Spleen (tissue), 11 donors: ENCODE data around the gene EIF2A. TPM values are rescaled to one million over a fixed set of nuclear protein-coding genes. Genes with fewer than 3 reads are reported as not detected.
A peak's percentile ranks its signal among the peaks of the same experiment; 100 is the strongest.

Source experiments
- DNase-seq: peaks from one replicate; pipeline ENCODE4 v3.0.0-alpha.2; 2020
- H3K27ac ChIP-seq, 8 donors: fragments of 200-600 bp; sonication (generic) in 7 of 8; 1 replicate in 4 of 8; 2 replicates in 4 of 8; pipeline versions ENCODE4 v1.5.0 to v1.8.0; 2016 to 2021; ENCODE audit warnings: inconsistent platforms in 4 of 8, mild to moderate bottlenecking in 4 of 8, moderate library complexity in 1 of 8
- H3K27me3 ChIP-seq, 7 donors: fragments of 200-600 bp; sonication (generic) in 6 of 7; replicated peaks in 1 of 7; 1 replicate in 4 of 7; 2 replicates in 3 of 7; pipeline versions ENCODE4 v1.5.0 to v1.8.0; 2016 to 2021; ENCODE audit warnings: inconsistent platforms in 3 of 7, mild to moderate bottlenecking in 1 of 7
- H3K36me3 ChIP-seq, 6 donors: fragments of 200-600 bp; sonication (generic) in 5 of 6; 1 replicate in 4 of 6; 2 replicates in 2 of 6; pipeline versions ENCODE4 v1.5.0 to v1.8.0; 2016 to 2021; ENCODE audit warnings: inconsistent platforms in 2 of 6
- H3K4me1 ChIP-seq, 6 donors: fragments of 200-600 bp; sonication (generic) in 5 of 6; 1 replicate in 3 of 6; 2 replicates in 3 of 6; pipeline versions ENCODE4 v1.5.0 to v1.8.0; 2016 to 2021; ENCODE audit warnings: inconsistent platforms in 3 of 6
- H3K4me3 ChIP-seq, 8 donors: fragments of 200-600 bp; sonication (generic) in 7 of 8; 1 replicate in 4 of 8; 2 replicates in 4 of 8; pipeline versions ENCODE4 v1.5.0 to v1.8.0; 2016 to 2021; ENCODE audit warnings: inconsistent platforms in 4 of 8, mild to moderate bottlenecking in 4 of 8, moderate library complexity in 2 of 8
- H3K9me3 ChIP-seq, 8 donors: fragments of 200-600 bp; sonication (generic) in 7 of 8; 1 replicate in 4 of 8; 2 replicates in 4 of 8; pipeline versions ENCODE4 v1.5.0 to v1.8.0; 2016 to 2021; ENCODE audit warnings: inconsistent platforms in 4 of 8
- CTCF ChIP-seq, 11 experiments: fragments of 200-600 bp in 7 of 11; fragments of 450-650 bp in 4 of 11; sonication (generic) in 4 of 11; IDR thresholded peaks in 8 of 11; conservative IDR thresholded peaks in 3 of 11; 1 replicate in 7 of 11; 2 replicates in 4 of 11; pipeline versions ENCODE4 v1.4.0 to v1.8.0; 2016 to 2021; ENCODE audit warnings: antibody characterized with exemption in 11 of 11, inconsistent platforms in 4 of 11, mild to moderate bottlenecking in 1 of 11
- POLR2A ChIP-seq, 3 donors: fragments of 450-650 bp; IDR thresholded peaks; one replicate each; pipeline ENCODE4 v1.5.1; 2017; ENCODE audit warnings: antibody characterized with exemption in 3 of 3, mild to moderate bottlenecking in 1 of 3
- POLR2AphosphoS5 ChIP-seq, 3 donors: sonication (generic); formaldehyde crosslinking; IDR thresholded peaks; one replicate each; pipeline ENCODE4 v1.5.1; 2017; ENCODE audit warnings: antibody characterized with exemption in 3 of 3
- WGBS, 5 donors: extraction: QIAGEN DNeasy Blood & Tissue Kit in 3 of 5; methylation state at CpG; one replicate each; pipeline versions ENCODE4 v1.1.5 to v1.1.7; 2013 to 2018; 5-methylcytosine and 5-hydroxymethylcytosine counted together
- intact Hi-C: fragments of 100-400 bp; cut with DNase I; formaldehyde crosslinking; loops from one replicate; pipeline ENCODE4 v1.15.0; 2023; ENCODE audit warnings: low total_unique reads
- polyA plus RNA-seq, 3 donors: library from polyadenylated mRNA; stranded (reverse); fragments of 200-250 nt; gene quantifications; one replicate each; pipeline ENCODE4 v1.2.1, GENCODE V29; 2013
- total RNA-seq, 7 donors: library from RNA; depleted of rRNA in 3 of 7; stranded (reverse); fragments of >200 nt in 3 of 7; fragmentation: NEBNext Ultra II Directional in 4 of 7; extraction: Animal tissue kit (Norgen Biotek cat#: 25700) in 4 of 7; gene quantifications; one replicate each; pipeline versions ENCODE4 v1.1.0 to v1.2.1, GENCODE V29; 2016 to 2021
- donor health status: healthy with polysubstance abuse.
- donor health status: DM: no; HTN: no; CAD: no; lungs with moderate emphysema.
- donor health status: DM: no; HTN: no; CAD: no.
- donor health status: Bipolar disorder and iron deficiency.
- donor health status: healthy.
- donor health status: DM: no; HTN: no; CAD: no.
- donor health status: DM: yes; HTN: yes; CAD: no.

Gene EIF2A
- total and polyA plus RNA-seq, 10 donors = 53.7 to 149 (median 78.4) TPM

GRCh38 chr3:150607267-150608065 lies 60.9 kb downstream of the EIF2A start:
- TF ChIP-seq POLR2AphosphoS5 (IDR thresholded peaks at IDR 0.05) (no peak), CTCF (IDR thresholded peaks at IDR 0.05 in 8 of 11, conservative IDR thresholded peaks at IDR 0.05 in 3 of 11) (no peak), POLR2A (IDR thresholded peaks at IDR 0.05) (no peak)
- intact Hi-C loops = no loop called here
- Histone ChIP-seq H3K36me3 (peaks cover 0 to 24% (median 10%) of the 10 kb centered on the region in 6 donors), H3K4me1 (peaks cover 32 to 89% (median 75%) of the 10 kb centered on the region in 6 donors), H3K27ac (peak overlapping the region in 5 of 8 donors; percentile 16 to 99 (median 97)), H3K27me3 (no peaks in the 10 kb centered on the region), H3K4me3 (peak overlapping the region in 1 of 8 donors; percentile 80), H3K9me3 (no peaks in the 10 kb centered on the region)
- 64 to 81% (median 78%) methylated on average over 8 of the region's 8 CpGs for WGBS, 5 donors
- no peak for DNase-seq

- TF ChIP-seq CTCF (IDR thresholded peaks at IDR 0.05 in 8 of 11, conservative IDR thresholded peaks at IDR 0.05 in 3 of 11) (no peak), POLR2A (IDR thresholded peaks at IDR 0.05) (no peak), POLR2AphosphoS5 (IDR thresholded peaks at IDR 0.05) (no peak)
- Histone ChIP-seq H3K27ac (no peak overlapping the region), H3K9me3 (no peaks in the 10 kb centered on the region), H3K27me3 (no peaks in the 10 kb centered on the region), H3K4me1 (peaks cover 25 to 96% (median 78%) of the 10 kb centered on the region in 6 donors), H3K36me3 (peaks cover 0 to 32% (median 12%) of the 10 kb centered on the region in 6 donors), H3K4me3 (no peak overlapping the region)
- DNase-seq = no peak
- 0% methylated on average over 1 of the region's 1 CpG for WGBS, 5 donors
- intact Hi-C loops = no loop called here
These were observed 63.4 kb downstream of the EIF2A start for GRCh38 chr3:150609988-150610387.

GRCh38 chr3:150610785-150611184 lies 64.2 kb downstream of the EIF2A start:
- H3K36me3 ChIP-seq = peaks cover 0 to 32% (median 12%) of the 10 kb centered on the region in 6 donors
- no peak overlapping the region for H3K27ac ChIP-seq
- H3K4me3 ChIP-seq = no peak overlapping the region
- H3K4me1 ChIP-seq = peaks cover 25 to 88% (median 70%) of the 10 kb centered on the region in 6 donors
- H3K27me3 ChIP-seq = no peaks in the 10 kb centered on the region
- no peaks in the 10 kb centered on the region for H3K9me3 ChIP-seq
- intact Hi-C loops = no loop called here
- DNase-seq = no peak
- 28 to 80% (median 30%) methylated on average over 1 of the region's 1 CpG for WGBS, 5 donors
- no peak for TF ChIP-seq POLR2A (IDR thresholded peaks at IDR 0.05)
- TF ChIP-seq CTCF (IDR thresholded peaks at IDR 0.05 in 8 of 11, conservative IDR thresholded peaks at IDR 0.05 in 3 of 11) = no peak
- TF ChIP-seq POLR2AphosphoS5 (IDR thresholded peaks at IDR 0.05) = no peak

- H3K4me1 ChIP-seq = peaks cover 20 to 81% (median 61%) of the 10 kb centered on the region in 6 donors
These were observed 65.1 kb downstream of the EIF2A start for GRCh38 chr3:150611666-150612065.

More at GRCh38 chr3:150611666-150612065, 65.1 kb downstream of the EIF2A start:
- Histone ChIP-seq H3K4me3 (no peak overlapping the region), H3K36me3 (peaks cover 0 to 29% (median 12%) of the 10 kb centered on the region in 6 donors), H3K9me3 (no peaks in the 10 kb centered on the region), H3K27ac (no peak overlapping the region), H3K27me3 (no peaks in the 10 kb centered on the region)
- 97 to 99% (median 98%) methylated on average over 34 of the region's 34 CpGs for WGBS, 5 donors
- peak in 1 of 3 donors; percentile 50 for TF ChIP-seq POLR2AphosphoS5 (IDR thresholded peaks at IDR 0.05)
- no peak for TF ChIP-seq CTCF (IDR thresholded peaks at IDR 0.05 in 8 of 11, conservative IDR thresholded peaks at IDR 0.05 in 3 of 11)
- intact Hi-C loops = no loop called here
- peak; percentile 73 for DNase-seq
